HepG2 (cell line): ENCODE data around the gene ERICH6.

ENCODE experiments used
- KDM3A ChIP-seq: IDR thresholded peaks from 2 replicates; pipeline ENCODE4 v1.6.1; 2018; ENCODE audit warnings: low read depth, missing compliant biosample characterization
- ZNF34 ChIP-seq: sonication (generic); formaldehyde crosslinking; IDR thresholded peaks from 2 replicates; pipeline ENCODE4 v1.4.0; 2020; ENCODE audit warnings: mild to moderate bottlenecking, missing genetic modification reagents, borderline replicate concordance
- TF ChIP-seq, protein P1 (sequence below), 2 experiments: IDR thresholded peaks; 2 replicates each; pipeline ENCODE4 v1.6.1; 2011 to 2012; ENCODE audit warnings: low read length in 2 of 2, borderline replicate concordance in 1 of 2, low read depth in 1 of 2, mild to moderate bottlenecking in 1 of 2, moderate library complexity in 1 of 2
- TF ChIP-seq, protein P2 (sequence below): IDR thresholded peaks from 2 replicates; pipeline ENCODE4 v1.6.1; 2016

GRCh38 chr3:150734795-150735119 is 31.0 kb upstream of the ERICH6 start:
- TF ChIP-seq, protein P1, sequence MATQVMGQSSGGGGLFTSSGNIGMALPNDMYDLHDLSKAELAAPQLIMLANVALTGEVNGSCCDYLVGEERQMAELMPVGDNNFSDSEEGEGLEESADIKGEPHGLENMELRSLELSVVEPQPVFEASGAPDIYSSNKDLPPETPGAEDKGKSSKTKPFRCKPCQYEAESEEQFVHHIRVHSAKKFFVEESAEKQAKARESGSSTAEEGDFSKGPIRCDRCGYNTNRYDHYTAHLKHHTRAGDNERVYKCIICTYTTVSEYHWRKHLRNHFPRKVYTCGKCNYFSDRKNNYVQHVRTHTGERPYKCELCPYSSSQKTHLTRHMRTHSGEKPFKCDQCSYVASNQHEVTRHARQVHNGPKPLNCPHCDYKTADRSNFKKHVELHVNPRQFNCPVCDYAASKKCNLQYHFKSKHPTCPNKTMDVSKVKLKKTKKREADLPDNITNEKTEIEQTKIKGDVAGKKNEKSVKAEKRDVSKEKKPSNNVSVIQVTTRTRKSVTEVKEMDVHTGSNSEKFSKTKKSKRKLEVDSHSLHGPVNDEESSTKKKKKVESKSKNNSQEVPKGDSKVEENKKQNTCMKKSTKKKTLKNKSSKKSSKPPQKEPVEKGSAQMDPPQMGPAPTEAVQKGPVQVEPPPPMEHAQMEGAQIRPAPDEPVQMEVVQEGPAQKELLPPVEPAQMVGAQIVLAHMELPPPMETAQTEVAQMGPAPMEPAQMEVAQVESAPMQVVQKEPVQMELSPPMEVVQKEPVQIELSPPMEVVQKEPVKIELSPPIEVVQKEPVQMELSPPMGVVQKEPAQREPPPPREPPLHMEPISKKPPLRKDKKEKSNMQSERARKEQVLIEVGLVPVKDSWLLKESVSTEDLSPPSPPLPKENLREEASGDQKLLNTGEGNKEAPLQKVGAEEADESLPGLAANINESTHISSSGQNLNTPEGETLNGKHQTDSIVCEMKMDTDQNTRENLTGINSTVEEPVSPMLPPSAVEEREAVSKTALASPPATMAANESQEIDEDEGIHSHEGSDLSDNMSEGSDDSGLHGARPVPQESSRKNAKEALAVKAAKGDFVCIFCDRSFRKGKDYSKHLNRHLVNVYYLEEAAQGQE (IDR thresholded peaks at IDR 0.05; ENCODE audit: borderline replicate concordance in 1 of 2, low read depth in 1 of 2, low read length in 2 of 2) = no peak
- no peak for TF ChIP-seq ZNF34 (CRISPR knock-in tag)
- no peak for TF ChIP-seq KDM3A (CRISPR knock-in tag)
- TF ChIP-seq, protein P2, sequence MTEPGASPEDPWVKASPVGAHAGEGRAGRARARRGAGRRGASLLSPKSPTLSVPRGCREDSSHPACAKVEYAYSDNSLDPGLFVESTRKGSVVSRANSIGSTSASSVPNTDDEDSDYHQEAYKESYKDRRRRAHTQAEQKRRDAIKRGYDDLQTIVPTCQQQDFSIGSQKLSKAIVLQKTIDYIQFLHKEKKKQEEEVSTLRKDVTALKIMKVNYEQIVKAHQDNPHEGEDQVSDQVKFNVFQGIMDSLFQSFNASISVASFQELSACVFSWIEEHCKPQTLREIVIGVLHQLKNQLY (CRISPR knock-in tag) = no peak
